NCI-H69 (cell line): ENCODE measurements around the gene SYT13.
"Not testable (repeated sequence)": the region's sequence is repeated elsewhere in the genome, so short reads cannot be mapped to it uniquely, and the experiment has no call there.

Experiments
- DNase-seq: peaks from one replicate; lab custom pipeline; 2025; lab: John Stamatoyannopoulos, UW

SYT13 gene

DNA sequence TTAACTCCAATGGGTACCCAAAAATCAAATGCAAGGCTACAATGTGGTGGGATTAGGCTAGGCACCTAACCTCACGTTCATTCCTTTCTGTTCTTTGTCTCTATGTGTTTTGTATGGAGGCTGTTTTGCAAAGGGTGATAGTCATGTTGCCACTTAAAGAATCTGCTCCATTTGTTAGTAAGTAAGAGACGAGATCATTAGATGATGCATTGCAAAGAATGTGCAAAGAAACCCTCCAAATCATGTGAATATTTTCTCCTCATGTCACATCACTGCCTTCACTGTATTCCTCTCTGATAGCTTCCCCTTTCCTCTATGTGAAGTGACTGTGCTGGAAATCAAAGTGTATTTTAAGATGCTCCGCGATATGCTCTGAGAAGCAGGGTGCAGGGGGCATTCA, 11.9 kb downstream of the SYT13 start:
- no peak for DNase-seq

DNA sequence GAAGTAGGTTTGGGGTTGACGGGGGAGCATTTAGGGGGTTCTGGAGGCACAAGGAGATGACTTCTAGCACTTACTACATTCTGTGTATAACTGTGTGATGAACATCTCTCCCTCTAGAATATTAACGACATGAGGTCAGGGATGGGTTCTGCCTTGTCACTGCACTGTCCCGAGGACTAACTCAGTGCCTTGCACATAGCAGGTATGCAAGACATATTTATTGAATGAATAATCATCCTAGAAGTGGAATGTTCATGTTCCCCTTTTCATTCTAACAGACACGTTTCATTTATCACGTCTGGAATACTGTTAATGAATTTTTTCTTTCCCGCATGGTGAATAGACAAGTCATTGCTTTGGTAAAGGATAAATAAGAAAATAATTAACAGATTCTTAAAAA, 12.6 kb downstream of the SYT13 start:
- DNase-seq = no peak

DNA sequence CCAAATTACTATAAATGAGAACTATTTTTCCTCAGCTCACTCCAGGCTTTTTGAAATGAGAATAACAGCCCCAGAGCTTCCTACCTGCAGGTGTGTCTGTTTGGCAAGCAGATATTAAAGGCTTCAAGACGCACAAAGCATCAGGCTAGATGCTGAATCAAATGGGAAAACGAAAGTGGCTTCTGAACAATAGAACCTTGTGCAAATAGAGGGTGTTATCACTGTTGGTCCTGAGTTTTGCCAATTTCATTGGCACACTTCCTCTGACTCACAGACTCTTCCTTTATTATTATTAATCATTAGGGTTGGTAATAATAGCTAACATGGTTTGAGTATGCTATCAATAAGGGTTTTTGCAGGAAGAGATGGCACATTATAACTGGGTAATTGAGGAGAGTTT, 13.4 kb downstream of the SYT13 start:
- peak; percentile 39 for DNase-seq

DNA sequence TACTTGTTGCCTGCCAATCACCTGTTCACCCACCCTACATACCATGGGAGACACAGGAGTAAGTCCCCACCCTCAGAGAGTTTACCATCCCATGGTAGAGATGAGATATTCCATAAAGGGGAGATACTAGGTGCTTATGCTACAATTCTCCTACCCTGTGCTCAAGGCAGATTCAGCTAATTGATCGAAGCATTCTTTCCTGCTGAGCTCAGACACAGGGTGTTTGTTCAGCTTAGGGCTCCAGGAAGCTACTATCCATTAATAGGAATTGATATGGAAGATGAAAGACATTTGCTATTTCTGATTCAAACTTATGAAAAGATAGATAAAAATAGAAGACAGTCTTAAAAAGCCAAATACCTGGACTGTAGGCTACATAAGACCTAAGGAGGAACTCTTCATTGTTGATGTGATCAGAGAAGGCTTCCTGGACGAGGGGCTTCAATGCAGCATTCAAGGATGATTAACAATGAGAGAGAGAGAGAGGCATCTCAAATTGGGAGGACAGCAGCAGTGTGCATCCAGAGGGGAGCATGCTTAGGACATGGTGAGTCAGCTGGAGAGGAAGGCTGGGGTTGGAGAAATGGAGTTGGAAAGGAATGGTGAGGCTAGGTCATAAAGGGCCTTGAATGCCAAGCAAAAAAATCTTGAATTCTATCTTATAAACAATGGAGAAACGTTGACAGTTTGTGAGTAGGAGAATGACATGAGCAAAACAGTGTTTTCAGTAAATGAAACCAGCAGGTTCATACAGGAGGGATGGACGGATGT, 15.0 kb downstream of the SYT13 start:
- DNase-seq = no peak

DNA sequence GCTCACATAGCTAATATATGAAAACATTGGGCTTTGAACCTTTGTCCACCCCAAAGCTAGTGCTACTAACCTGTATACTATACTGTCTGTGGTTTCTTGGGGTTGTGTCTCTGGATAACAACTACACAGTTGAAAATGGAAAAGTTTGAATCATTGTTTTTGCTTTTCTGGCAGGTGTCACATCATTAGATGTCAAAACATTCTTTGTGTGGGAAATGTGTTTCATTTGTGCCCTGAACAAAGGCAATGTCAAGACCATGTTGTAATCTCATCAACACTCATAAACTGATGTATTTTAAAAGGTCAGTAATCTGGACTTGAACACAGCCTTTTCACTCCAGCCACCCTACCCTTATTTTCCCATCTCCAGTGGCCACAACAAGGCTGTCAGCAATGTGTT, 16.5 kb downstream of the SYT13 start:
- DNase-seq = no peak

DNA sequence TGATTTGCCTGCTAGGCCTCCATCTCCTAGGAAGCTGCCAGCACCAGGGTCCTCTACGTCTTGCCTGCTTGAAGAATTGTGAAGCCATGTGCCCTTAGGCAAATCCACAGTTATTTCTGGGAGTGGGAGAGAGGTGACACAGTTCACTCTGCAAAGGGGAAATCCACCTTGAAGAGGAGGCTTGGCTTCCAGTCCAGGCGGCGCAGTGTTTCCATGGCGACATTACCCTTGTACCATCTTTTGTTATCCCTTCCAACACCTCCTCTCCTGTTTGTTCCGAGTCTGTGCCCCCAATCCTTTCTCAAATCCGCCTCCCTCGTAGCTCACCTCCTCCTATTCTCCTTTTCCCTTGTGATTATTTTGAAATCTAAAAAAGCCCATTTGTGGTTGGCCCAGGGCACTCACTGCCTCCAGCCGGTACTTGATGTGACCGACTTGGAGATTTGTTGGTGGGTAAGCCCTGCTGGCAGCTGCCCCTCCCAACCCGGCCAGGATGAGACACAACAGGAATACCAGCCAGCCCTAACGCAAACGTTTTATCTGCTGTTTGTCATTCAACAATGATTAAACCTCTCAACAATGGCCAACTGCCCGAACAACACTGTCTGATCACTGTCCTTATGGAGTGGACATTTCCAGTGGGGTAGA, 18.4 kb downstream of the SYT13 start:
- no peak for DNase-seq

DNA sequence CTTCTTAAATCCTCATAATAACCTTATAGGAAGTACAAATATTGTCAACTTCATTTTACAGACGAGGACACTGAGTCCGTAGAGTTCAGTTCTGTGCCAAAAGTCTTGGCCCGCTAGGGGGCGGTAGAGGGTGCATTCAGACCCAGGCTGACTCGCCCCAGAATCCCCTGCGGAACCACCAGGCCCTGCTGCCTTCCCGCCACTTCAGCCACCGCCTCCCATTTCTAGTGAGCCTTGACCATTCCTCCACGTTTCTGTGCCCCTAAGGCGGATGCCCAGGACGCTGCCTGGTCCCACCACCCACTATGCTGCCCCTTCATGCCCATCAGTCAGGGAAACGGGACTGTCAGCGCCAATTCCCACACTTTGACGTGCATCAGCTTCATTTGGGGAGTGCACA, 19.1 kb downstream of the SYT13 start:
- no peak for DNase-seq

DNA sequence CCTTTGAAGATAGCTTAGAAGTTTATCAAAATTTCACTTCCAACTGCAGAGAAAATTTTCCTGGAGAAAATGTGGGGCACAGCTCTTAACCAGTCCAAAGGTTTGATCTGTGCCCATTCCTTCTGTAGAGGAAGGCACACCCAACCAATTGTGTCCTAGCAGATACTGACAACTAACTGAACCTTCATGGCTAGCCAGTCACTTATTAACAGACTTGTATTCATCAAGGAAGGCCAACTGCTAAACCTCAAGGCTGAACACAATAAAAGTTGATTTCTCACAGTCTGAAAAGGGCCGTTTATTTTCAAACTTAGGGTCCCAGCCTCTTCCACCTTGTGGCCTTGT, 19.5 kb downstream of the SYT13 start:
- DNase-seq = no peak

DNA sequence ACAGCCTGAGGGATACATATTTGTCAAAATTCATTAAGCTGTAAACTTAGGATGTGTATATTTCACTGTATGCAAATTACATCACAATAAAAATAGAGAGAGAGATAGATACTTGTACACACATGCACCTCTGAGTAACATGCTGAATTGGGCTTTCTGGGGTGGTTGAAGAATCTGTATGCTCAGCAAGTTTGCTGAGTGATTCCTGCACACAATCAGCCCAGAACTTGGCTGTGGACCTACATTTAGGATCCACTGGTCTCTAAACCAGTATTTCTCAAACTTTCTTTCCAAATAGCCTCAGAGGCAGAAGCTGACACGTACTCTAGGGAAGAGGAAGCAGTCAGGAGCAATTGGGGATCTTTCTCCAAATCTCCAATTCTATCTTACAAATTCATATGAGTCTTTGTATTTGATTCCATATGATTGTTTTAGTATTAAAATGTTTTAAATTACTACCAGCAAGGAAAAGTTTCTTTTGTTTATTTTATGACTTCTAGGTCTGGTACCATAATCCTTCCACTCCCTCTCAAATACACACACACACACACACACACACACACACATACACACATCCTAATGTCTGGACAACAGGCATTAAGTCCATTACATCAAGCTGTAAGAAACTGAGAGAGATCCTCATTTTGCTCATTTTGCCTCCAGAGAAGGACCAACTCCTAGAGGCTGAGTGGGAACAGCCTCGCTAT, 20.0 kb downstream of the SYT13 start:
- DNase-seq = no peak

DNA sequence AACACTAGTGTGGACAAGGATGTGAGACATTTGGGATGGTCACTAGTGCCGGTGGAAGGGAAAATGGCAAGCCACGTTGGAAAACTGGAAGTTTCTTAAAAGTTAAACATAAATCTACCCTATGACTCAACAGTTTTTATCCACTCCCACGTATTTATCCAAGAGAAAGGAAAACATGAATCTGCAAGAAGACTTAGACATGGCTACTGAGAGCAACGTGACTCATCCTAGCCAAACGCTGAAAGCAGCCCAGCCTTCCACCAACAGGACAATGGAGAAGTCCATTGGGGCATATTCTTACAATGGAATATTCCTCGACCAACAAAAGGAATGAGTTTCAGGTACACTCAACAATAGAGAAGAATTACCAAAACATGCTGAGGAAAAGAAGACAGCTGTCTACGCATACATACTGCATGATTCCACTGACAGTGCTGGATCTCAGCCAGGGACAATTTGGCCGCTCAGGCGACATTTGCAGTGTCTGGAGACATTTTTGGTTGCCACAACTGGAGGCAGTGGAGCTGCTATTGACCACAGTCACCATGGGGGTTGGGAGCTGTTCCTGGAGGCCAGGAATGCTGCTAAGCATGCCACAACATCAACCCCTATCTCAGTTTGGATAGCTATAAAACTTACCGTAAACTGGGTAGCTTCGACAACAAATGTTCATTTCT, 21.2 kb downstream of the SYT13 start:
- no peak for DNase-seq

DNA sequence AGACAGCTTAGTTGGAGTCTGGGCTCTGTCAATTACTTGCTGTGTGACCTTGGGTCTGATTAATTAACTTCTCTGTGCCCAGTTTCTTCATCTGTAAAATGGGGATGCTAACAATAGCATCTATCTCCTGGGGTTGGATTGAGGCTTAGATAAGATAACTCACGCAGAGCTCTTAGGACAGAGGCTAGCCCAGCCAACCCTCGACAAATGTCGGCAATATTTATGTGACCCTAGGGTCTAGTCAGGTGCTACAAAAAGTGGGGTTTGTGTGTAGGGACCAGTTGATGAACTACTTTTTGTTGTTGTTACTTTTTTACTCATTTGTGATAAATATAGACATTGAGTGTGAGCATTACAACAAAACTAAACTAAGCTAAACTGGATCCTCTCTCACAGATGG, 22.4 kb downstream of the SYT13 start:
- no peak for DNase-seq

DNA sequence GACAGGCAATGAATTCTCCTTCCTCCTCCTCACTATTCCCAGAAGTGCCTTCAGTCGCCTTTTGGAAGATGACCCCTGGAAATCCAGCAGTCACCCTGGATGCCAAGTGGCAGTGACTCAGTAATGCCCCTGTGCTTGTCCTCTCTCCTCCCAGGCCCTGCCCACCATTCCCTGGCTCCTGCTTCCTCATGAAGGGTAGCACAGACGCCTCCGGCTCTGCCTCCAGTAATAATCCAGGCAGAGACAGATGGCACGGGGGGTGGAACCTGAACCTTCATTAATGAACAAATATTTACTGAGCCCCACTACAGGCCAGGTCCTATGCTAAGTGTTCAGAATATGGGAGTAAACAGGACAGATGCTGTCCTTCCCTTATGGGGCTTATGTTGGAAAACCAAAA, 23.2 kb downstream of the SYT13 start:
- DNase-seq = peak; percentile 97

DNA sequence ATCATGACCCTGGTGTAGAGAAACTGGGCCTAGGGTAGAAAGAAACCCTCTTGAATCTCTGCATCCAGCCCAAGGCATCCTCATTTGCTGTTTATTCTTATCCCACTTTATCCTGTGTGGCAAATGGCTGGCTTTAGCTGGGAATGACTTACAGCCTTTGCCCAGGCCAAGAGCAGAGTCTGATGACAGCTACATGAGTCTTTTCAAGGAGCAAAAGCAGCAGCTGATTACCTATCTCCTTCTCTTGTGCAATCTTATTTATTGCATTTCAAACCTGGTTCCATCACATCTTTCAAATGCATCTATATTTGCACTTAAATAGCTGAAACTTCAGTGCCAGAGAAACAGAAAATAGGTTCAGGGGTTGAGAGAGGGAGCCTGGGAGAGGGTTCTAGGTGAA, 26.1 kb downstream of the SYT13 start:
- no peak for DNase-seq

DNA sequence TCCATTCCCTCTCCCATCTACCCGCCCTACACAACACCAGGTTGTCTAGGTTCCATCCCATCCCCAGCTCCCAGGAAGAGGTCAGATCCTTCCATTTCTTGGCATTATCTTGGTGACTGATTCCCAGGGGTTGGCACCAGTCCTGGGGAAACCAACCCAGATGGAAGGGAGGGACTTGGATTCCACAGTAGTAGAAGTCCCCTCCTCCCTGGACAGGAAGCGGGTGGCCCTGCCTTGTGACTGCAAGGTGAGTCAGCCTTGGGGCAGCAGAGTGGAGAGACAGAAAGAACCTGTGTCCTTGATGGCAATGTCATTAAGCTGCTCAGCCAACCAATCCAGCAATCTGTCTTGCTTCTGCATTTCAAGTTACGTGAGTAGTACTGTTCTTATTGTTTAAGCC, 26.5 kb downstream of the SYT13 start:
- DNase-seq = no peak

DNA sequence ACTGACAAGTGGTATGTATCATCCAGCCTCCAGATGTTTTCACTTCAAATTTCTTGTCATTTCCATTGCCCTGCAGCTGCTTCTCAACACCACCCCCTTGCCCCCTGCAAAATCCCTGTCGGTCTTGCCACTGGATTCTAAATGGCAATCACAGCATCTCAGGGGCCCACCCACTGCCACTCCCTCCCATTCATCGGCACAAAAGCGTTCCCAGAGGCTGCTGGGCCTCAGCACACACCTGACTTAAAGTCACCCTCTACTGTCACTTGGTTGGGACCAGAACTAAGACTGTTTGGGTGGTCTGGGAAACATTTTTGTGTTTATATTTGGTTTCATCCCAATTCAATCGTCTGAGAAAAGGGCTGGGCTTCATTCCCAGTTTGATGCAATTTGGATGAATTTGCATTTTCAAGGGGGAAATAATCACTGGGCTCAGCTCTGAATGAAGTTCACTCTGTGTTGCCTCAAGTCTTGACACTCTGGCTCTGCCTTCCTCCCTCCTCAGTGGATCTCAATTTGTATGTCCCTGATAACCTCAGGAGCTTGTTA, 27.1 kb downstream of the SYT13 start:
- no peak for DNase-seq

DNA sequence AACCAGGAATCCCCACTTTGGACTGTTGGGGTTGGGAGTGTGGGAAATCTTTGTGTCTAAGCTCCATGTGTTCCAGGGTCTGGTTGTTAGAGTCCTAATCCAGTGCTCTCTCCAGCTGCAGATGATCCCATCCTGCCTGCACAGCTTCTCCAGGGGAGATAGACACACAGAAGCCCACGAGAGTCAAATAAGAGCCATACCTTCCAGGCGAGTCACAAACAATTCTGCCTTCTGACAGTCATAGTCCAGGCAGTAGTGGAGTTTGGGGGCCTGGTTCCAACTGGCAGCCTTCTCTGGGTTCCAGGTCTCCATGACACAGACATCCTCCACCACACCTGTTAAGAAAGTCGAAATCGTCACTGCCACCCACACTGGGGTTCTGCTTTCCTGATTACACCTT, 32.1 kb downstream of the SYT13 start:
- no peak for DNase-seq

DNA sequence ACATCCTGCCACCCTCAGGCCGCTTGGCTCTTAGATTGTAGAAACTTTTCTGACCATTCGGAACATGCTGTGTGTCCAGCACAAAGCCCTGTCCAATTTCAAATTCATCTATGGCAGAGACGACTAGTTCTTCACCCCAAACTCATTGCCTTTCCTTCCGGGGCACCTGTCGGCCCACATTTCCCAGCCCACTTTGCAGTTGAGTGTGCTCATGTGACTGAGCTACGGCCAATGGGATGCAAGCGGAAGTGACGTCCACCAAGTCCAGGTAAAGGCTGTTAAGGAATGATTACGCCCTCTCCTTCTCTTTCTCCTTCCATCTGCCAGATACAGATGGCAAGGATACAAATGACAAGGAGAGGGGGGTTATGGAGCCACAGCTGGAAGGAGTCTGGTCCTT, 32.5 kb downstream of the SYT13 start:
- no peak for DNase-seq

DNA sequence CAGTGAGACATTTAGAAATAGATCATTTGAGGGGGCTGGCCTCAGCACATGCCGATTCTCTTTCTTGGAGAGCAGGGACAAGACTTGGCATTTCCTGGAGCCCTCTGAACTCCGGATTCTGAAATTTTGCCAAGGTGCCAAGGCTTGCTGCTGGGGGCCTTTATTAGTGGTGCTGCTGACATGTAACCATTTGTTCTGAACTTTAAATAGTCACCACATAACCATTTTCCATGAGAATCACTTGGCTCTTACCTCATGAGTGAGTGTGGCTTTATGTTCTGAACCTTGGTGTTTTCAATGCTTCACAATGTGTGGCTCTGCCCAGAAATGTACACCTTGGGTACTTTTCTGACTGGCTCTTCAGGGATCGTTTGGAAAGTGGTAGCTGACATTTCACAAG, 33.3 kb downstream of the SYT13 start:
- DNase-seq = no peak

DNA sequence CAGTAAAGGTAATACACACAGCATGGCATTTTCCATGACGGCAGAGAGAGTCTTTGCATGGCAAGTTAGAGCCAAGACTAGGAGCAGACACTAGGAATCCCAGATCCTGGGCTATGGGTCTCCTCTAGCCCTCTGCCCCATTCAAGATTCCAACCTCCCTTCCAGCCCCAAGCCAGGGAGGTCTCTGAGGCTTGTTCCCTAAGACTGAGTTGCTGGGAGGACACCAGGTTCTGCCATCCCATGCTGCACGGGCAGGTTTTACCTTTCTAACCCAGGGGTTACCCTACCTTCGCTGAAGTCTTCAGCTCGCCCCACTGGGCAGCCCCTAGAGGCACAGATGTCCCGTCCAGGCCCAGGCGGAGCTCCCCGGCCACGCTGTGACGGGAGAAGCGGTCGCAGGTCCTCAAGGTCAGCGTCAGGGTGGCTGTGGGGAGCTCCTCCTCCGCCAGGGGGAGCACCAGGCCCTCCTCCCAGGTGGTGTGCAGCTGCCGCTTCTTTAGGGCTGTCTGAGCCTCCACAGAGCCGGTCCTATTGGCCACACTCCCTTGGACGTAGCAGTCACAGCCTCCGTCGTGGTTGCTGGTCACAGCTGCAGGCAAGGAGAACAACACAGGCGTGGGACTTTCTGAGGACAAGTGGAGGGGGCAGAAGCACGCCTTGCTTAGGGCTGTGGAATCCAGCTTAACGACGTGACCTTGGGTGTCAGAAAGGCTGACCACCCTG, 33.8 kb downstream of the SYT13 start:
- DNase-seq = peak; percentile 37

DNA sequence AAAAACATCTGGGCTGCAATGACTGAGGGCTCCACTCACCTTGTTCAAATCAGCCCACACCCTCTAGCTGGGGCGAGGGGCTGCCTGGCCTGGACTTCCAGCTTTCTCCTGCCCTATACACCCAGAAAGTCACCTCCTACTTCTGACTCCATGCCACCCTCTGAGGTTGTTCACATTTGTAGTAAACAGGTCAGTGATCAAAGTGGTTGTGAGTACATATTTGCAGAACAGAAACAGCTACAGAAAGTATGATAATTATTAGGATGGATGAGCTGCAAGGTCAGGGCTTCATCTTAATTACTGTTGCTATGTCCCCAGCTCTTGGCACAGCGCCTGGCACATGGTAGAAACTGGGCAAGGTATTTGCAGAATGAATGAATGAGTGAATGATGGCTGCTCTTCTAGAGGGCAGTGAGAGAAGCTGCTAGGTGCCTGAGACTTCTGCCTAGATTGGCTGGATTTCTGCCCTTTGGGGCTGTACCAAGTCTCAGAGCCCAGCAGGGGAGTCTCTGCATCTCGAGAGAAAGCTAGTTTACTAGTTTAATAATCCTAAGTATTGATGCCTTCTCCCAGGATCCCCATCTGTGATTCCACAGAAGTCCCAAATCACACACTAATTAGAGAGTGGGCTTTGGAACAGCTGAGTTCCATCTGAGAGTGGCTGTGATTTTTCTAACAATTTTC, 36.0 kb downstream of the SYT13 start:
- DNase-seq = peak; percentile 81

DNA sequence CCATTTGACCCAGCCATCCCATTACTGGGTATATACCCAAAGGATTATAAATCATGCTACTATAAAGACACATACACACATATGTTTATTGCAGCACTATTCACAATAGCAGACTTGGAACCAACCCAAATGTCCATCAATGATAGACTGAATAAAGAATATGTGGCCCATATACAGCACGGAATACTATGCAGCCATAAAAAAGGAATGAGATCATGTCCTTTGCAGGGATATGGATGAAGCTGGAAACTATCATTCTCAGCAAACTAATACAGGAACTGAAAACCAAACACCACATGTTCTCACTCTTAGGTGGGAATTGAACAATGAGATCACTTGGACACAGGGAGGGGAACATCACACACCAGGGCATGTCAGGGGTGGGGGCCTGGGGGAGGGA, 36.8 kb downstream of the SYT13 start:
- DNase-seq = not testable (repeated sequence)
